ENCODE results near the gene TMEM130.

TMEM130 gene

DNA sequence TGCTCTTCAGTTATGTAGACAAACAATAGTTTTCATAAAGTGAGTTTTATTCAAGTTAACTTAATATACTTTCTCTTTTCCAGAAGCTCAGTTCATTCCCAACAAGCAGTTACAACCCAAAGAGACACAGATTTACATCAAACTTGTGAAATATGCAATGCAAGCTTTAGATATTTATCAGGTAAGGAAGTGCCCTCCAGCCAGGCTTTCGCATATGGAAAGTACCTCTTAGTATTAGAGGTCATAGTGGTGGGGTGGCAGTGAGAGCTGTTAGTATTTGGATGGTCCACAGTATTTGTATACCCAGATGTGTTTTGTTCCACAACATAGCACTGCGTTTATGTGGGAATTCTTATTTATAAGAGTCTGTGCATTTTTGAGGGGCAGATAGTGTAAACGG is 40.6 kb upstream of the TMEM130 start:
- no peak for TF ChIP-seq EGR1 (IDR thresholded peaks at IDR 0.05)
- no peak for TF ChIP-seq EP300 (IDR thresholded peaks at IDR 0.05; ENCODE audit: borderline replicate concordance)
- TF ChIP-seq NFIC (IDR thresholded peaks at IDR 0.05): no peak
- TF ChIP-seq TAF1 (IDR thresholded peaks at IDR 0.05; ENCODE audit: low read depth): no peak
- TF ChIP-seq CREB1 (IDR thresholded peaks at IDR 0.05; ENCODE audit: low read depth): no peak
- TF ChIP-seq, protein P1, sequence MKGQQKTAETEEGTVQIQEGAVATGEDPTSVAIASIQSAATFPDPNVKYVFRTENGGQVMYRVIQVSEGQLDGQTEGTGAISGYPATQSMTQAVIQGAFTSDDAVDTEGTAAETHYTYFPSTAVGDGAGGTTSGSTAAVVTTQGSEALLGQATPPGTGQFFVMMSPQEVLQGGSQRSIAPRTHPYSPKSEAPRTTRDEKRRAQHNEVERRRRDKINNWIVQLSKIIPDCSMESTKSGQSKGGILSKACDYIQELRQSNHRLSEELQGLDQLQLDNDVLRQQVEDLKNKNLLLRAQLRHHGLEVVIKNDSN (IDR thresholded peaks at IDR 0.05): no peak

DNA sequence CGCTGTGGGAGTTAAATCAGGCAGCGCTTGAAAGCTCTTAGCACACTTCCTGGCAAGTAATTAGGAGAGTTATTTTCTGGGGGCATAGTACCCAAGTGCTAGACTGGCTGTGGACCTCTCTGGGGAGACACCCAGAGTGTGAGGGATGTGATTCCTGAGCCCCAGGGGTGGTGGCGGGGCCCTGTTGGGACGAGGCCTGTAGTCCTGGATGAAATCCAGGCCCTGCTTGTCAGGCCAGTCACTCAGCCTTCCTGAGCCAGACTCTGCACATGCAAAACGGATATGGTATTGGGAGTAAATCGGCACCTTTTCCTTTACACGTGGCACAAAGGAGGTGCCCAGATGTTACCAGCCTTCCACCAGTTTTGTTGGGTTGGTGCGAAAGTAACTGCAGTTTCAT is 39.7 kb upstream of the TMEM130 start:
- no peak for TF ChIP-seq ZBTB7A (IDR thresholded peaks at IDR 0.05; ENCODE audit: low read depth)
- TF ChIP-seq CREB1 (IDR thresholded peaks at IDR 0.05; ENCODE audit: low read depth): no peak
- no peak for TF ChIP-seq CEBPB (IDR thresholded peaks at IDR 0.05)
- TF ChIP-seq, protein P2, sequence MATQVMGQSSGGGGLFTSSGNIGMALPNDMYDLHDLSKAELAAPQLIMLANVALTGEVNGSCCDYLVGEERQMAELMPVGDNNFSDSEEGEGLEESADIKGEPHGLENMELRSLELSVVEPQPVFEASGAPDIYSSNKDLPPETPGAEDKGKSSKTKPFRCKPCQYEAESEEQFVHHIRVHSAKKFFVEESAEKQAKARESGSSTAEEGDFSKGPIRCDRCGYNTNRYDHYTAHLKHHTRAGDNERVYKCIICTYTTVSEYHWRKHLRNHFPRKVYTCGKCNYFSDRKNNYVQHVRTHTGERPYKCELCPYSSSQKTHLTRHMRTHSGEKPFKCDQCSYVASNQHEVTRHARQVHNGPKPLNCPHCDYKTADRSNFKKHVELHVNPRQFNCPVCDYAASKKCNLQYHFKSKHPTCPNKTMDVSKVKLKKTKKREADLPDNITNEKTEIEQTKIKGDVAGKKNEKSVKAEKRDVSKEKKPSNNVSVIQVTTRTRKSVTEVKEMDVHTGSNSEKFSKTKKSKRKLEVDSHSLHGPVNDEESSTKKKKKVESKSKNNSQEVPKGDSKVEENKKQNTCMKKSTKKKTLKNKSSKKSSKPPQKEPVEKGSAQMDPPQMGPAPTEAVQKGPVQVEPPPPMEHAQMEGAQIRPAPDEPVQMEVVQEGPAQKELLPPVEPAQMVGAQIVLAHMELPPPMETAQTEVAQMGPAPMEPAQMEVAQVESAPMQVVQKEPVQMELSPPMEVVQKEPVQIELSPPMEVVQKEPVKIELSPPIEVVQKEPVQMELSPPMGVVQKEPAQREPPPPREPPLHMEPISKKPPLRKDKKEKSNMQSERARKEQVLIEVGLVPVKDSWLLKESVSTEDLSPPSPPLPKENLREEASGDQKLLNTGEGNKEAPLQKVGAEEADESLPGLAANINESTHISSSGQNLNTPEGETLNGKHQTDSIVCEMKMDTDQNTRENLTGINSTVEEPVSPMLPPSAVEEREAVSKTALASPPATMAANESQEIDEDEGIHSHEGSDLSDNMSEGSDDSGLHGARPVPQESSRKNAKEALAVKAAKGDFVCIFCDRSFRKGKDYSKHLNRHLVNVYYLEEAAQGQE (IDR thresholded peaks at IDR 0.05; ENCODE audit: low read depth): no peak
- no peak for TF ChIP-seq TCF12 (IDR thresholded peaks at IDR 0.05; ENCODE audit: low read depth)
- TF ChIP-seq EP300 (IDR thresholded peaks at IDR 0.05; ENCODE audit: borderline replicate concordance): no peak
- TF ChIP-seq FOXM1 (IDR thresholded peaks at IDR 0.05; ENCODE audit: borderline replicate concordance, low read depth): no peak
- no peak for TF ChIP-seq TAF1 (IDR thresholded peaks at IDR 0.05; ENCODE audit: low read depth)
- TF ChIP-seq EGR1 (IDR thresholded peaks at IDR 0.05): no peak
- no peak for TF ChIP-seq RAD21 (IDR thresholded peaks at IDR 0.05; ENCODE audit: low read depth)
- TF ChIP-seq, protein P1 (IDR thresholded peaks at IDR 0.05): no peak
- no peak for TF ChIP-seq TEAD4 (IDR thresholded peaks at IDR 0.05)
- no peak for TF ChIP-seq NFIC (IDR thresholded peaks at IDR 0.05)
- TF ChIP-seq, protein P3, sequence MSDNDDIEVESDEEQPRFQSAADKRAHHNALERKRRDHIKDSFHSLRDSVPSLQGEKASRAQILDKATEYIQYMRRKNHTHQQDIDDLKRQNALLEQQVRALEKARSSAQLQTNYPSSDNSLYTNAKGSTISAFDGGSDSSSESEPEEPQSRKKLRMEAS (IDR thresholded peaks at IDR 0.05): no peak
- no peak for TF ChIP-seq YY1 (IDR thresholded peaks at IDR 0.05; ENCODE audit: low read depth)

DNA sequence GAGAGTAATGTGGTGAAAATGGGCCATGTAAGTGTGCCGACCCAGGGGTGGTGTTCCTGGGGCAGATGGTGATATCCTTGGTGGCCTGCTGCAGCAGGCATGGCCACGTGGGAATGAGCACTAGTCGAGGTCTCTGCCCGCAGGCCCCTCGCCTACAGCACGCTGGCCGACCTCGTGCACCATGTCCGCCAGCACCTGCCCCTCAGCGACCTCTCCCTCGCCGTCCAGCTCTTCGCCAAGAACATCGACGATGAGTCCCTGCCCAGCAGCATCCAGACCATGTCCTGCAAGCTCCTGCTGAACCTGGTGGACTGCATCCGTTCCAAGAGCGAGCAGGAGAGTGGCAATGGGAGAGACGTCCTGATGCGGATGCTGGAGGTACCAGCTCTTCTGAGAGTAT is 38.8 kb upstream of the TMEM130 start:
- TF ChIP-seq RAD21 (IDR thresholded peaks at IDR 0.05; ENCODE audit: low read depth) (no peak), EGR1 (IDR thresholded peaks at IDR 0.05) (no peak), YY1 (IDR thresholded peaks at IDR 0.05; ENCODE audit: low read depth) (no peak), EP300 (IDR thresholded peaks at IDR 0.05; ENCODE audit: borderline replicate concordance) (no peak)
- TF ChIP-seq, protein P2 (IDR thresholded peaks at IDR 0.05; ENCODE audit: low read depth): no peak

DNA sequence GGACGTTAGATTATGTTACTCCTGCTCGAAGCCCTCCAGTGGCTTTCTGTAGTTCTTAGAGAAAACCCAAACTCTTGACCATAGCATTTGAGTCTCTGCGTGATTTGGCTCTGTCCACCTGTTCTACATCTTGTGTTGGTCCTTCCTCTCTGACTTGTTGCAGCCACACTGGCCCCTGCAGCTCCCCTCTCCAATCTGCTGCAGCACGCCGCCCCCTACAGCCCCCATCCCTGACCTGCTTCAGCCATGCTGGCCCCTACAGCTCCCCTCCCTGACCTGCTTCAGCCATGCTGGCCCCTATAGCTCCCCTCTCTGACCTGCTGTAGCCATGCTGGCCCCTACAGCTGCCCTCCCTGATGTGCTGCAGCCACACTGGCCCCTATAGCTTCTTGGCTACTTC is 37.8 kb upstream of the TMEM130 start:
- no peak for TF ChIP-seq TCF12 (IDR thresholded peaks at IDR 0.05; ENCODE audit: low read depth)
- TF ChIP-seq CREB1 (IDR thresholded peaks at IDR 0.05; ENCODE audit: low read depth): no peak
- TF ChIP-seq, protein P1 (IDR thresholded peaks at IDR 0.05): no peak
- TF ChIP-seq TAF1 (IDR thresholded peaks at IDR 0.05; ENCODE audit: low read depth): no peak
- TF ChIP-seq, protein P3 (IDR thresholded peaks at IDR 0.05): no peak
- TF ChIP-seq NFIC (IDR thresholded peaks at IDR 0.05): no peak
- TF ChIP-seq, protein P2 (IDR thresholded peaks at IDR 0.05; ENCODE audit: low read depth): no peak
- TF ChIP-seq EP300 (IDR thresholded peaks at IDR 0.05; ENCODE audit: borderline replicate concordance): no peak
- TF ChIP-seq CEBPB (IDR thresholded peaks at IDR 0.05): no peak
- no peak for TF ChIP-seq EGR1 (IDR thresholded peaks at IDR 0.05)
- no peak for TF ChIP-seq FOXM1 (IDR thresholded peaks at IDR 0.05; ENCODE audit: borderline replicate concordance, low read depth)
- no peak for TF ChIP-seq RAD21 (IDR thresholded peaks at IDR 0.05; ENCODE audit: low read depth)
- TF ChIP-seq TEAD4 (IDR thresholded peaks at IDR 0.05): no peak
- no peak for TF ChIP-seq YY1 (IDR thresholded peaks at IDR 0.05; ENCODE audit: low read depth)
- no peak for TF ChIP-seq ZBTB7A (IDR thresholded peaks at IDR 0.05; ENCODE audit: low read depth)
